HEK293 (cell line): ENCODE measurements around the gene TRPM2.

ENCODE experiments used
- CTCF ChIA-PET: fragments of 350-600 bp; formaldehyde crosslinking; extraction: SDS; loops from one replicate; lab custom pipeline; 2021; ENCODE audit warnings: antibody characterized with exemption; lab: Yijun Ruan, JAX
- POLR2A ChIA-PET: fragments of 300-600 bp; formaldehyde crosslinking; extraction: SDS; loops from one replicate; lab custom pipeline; 2020; ENCODE audit warnings: antibody characterized with exemption, inconsistent platforms; lab: Yijun Ruan, JAX
- H3K27ac ChIP-seq: fragments of 200-500 bp; sonication (Bioruptor generic); 2 replicates; pipeline ENCODE4 v1.5.1; 2014; ENCODE audit warnings: low read depth, low read length, control low read depth, inconsistent platforms; ENCODE audit errors: extremely low read depth
- H3K36me3 ChIP-seq, 2 experiments: fragments of 200-500 bp in 1 of 2; sonication (Bioruptor generic) in 1 of 2; 1 replicate in 1 of 2; 2 replicates in 1 of 2; pipeline ENCODE4 v1.5.1; 2014 to 2017; ENCODE audit warnings: inconsistent platforms in 2 of 2, low read length in 2 of 2; ENCODE audit not compliant: control insufficient read depth in 2 of 2, insufficient read depth in 1 of 2
- H3K4me1 ChIP-seq: fragments of 200-500 bp; sonication (Bioruptor generic); 2 replicates; pipeline ENCODE4 v1.5.1; 2014; ENCODE audit warnings: mild to moderate bottlenecking, low read length, inconsistent platforms; ENCODE audit not compliant: control insufficient read depth, insufficient read depth
- H3K4me3 ChIP-seq: 2 replicates; pipeline ENCODE4 v1.5.1; 2011; ENCODE audit warnings: low read depth, mild to moderate bottlenecking, control low read depth, low read length, moderate library complexity
- H3K9me3 ChIP-seq: fragments of 200-500 bp; sonication (Bioruptor generic); 2 replicates; pipeline ENCODE4 v1.5.1; 2014; ENCODE audit warnings: low read depth, low read length, inconsistent platforms; ENCODE audit not compliant: control insufficient read depth, insufficient read depth
- GLI4 ChIP-seq: fragments of 450-650 bp; formaldehyde crosslinking; IDR thresholded peaks from 2 replicates; pipeline ENCODE4 v1.5.1; 2016; ENCODE audit warnings: missing biosample characterization, missing genetic modification characterization
- GLIS2 ChIP-seq: fragments of 450-650 bp; formaldehyde crosslinking; IDR thresholded peaks from 2 replicates; pipeline ENCODE4 v1.5.1; 2016; ENCODE audit warnings: missing biosample characterization, missing genetic modification characterization
- KLF1 ChIP-seq: fragments of 450-650 bp; formaldehyde crosslinking; IDR thresholded peaks from 2 replicates; pipeline ENCODE4 v1.5.1; 2016; ENCODE audit warnings: missing biosample characterization, missing genetic modification characterization
- SP7 ChIP-seq: fragments of 450-650 bp; formaldehyde crosslinking; IDR thresholded peaks from 2 replicates; pipeline ENCODE4 v1.5.1; 2016; ENCODE audit warnings: missing biosample characterization, missing genetic modification characterization
- YY1 ChIP-seq: fragments of 450-650 bp; formaldehyde crosslinking; IDR thresholded peaks from 2 replicates; pipeline ENCODE4 v1.5.1; 2018; ENCODE audit warnings: missing biosample characterization, missing genetic modification characterization
- ZEB2 ChIP-seq: fragments of 450-650 bp; formaldehyde crosslinking; IDR thresholded peaks from 2 replicates; pipeline ENCODE4 v1.5.1; 2016; ENCODE audit warnings: missing biosample characterization, missing genetic modification characterization
- ZFHX2 ChIP-seq: fragments of 450-650 bp; formaldehyde crosslinking; conservative IDR thresholded peaks from 2 replicates; pipeline ENCODE4 v1.5.1; 2016; ENCODE audit warnings: missing biosample characterization, missing genetic modification characterization
- ZFP37 ChIP-seq: fragments of 450-650 bp; formaldehyde crosslinking; IDR thresholded peaks from 2 replicates; pipeline ENCODE4 v1.5.1; 2016; ENCODE audit warnings: missing biosample characterization, missing genetic modification characterization
- ZFP69B ChIP-seq: fragments of 450-650 bp; formaldehyde crosslinking; IDR thresholded peaks from 2 replicates; pipeline ENCODE4 v1.5.1; 2016; ENCODE audit warnings: missing biosample characterization, missing genetic modification characterization
- ZNF24 ChIP-seq: fragments of 450-650 bp; formaldehyde crosslinking; IDR thresholded peaks from 2 replicates; pipeline ENCODE4 v1.5.1; 2016; ENCODE audit warnings: missing biosample characterization, missing genetic modification characterization
- ZNF37A ChIP-seq: fragments of 450-650 bp; IDR thresholded peaks from 2 replicates; pipeline ENCODE4 v1.5.1; 2018; ENCODE audit warnings: missing biosample characterization, missing genetic modification characterization
- ZNF391 ChIP-seq: fragments of 450-650 bp; formaldehyde crosslinking; IDR thresholded peaks from 2 replicates; pipeline ENCODE4 v1.5.1; 2016; ENCODE audit warnings: low read depth, missing biosample characterization, missing genetic modification characterization, borderline replicate concordance
- ZNF426 ChIP-seq: fragments of 450-650 bp; formaldehyde crosslinking; IDR thresholded peaks from 2 replicates; pipeline ENCODE4 v1.5.1; 2017; ENCODE audit warnings: missing biosample characterization, missing genetic modification characterization, mild to moderate bottlenecking, inconsistent platforms, moderate library complexity
- ZNF433 ChIP-seq: fragments of 450-650 bp; formaldehyde crosslinking; IDR thresholded peaks from 2 replicates; pipeline ENCODE4 v1.5.1; 2016; ENCODE audit warnings: missing biosample characterization, missing genetic modification characterization, low read depth
- ZNF48 ChIP-seq: fragments of 450-650 bp; formaldehyde crosslinking; IDR thresholded peaks from 2 replicates; pipeline ENCODE4 v1.5.1; 2016; ENCODE audit warnings: missing biosample characterization, missing genetic modification characterization
- ZNF529 ChIP-seq: fragments of 450-650 bp; formaldehyde crosslinking; IDR thresholded peaks from 2 replicates; pipeline ENCODE4 v1.5.1; 2017; ENCODE audit warnings: missing genetic modification characterization, missing biosample characterization; ENCODE audit not compliant: insufficient replicate concordance
- ZNF530 ChIP-seq: fragments of 450-650 bp; formaldehyde crosslinking; IDR thresholded peaks from 2 replicates; pipeline ENCODE4 v1.5.1; 2016; ENCODE audit warnings: low read depth, missing biosample characterization, missing genetic modification characterization
- ZNF544 ChIP-seq: fragments of 450-650 bp; formaldehyde crosslinking; IDR thresholded peaks from 2 replicates; pipeline ENCODE4 v1.5.0; 2017; ENCODE audit warnings: missing biosample characterization, missing genetic modification characterization
- ZNF561 ChIP-seq: fragments of 450-650 bp; IDR thresholded peaks from 2 replicates; pipeline ENCODE4 v1.5.1; 2018; ENCODE audit warnings: missing biosample characterization, missing genetic modification characterization, borderline replicate concordance
- ZNF76 ChIP-seq: fragments of 450-650 bp; formaldehyde crosslinking; IDR thresholded peaks from 2 replicates; pipeline ENCODE4; 2016; ENCODE audit warnings: low read depth, missing biosample characterization, missing genetic modification characterization, borderline replicate concordance
- TF ChIP-seq, protein P1 (sequence below): fragments of 450-650 bp; formaldehyde crosslinking; IDR thresholded peaks from 2 replicates; pipeline ENCODE4 v1.5.1; 2016; ENCODE audit warnings: missing biosample characterization, missing genetic modification characterization
- TF ChIP-seq, protein P2 (sequence below): fragments of 450-650 bp; formaldehyde crosslinking; IDR thresholded peaks from 2 replicates; pipeline ENCODE4 v1.5.1; 2016; ENCODE audit warnings: missing biosample characterization, missing genetic modification characterization
- TF ChIP-seq, protein P3 (sequence below): sonication (generic); formaldehyde crosslinking; IDR thresholded peaks from 2 replicates; pipeline ENCODE4 v1.8.1; 2022; ENCODE audit warnings: mild to moderate bottlenecking, moderate library complexity, missing genetic modification reagents

Gene TRPM2

DNA sequence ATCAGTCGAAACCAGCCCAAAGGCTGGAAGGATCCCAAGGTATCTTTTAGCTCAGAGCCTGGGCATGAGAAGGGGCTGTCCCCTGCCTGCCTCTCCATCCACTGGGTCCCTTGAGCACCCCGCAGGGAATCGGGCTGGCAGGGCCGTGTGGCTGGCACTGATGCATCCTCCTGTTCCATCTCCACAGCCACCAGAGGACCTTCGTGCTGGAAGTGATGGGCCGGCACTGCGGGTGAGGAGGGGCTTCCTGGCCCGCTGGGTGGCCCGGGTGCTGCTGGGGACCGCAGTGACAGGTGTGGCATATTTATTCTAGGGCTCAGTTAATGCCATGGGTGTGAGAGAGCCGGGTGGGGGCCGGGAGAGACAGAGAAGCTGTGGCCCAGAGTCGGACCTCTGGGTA is 40.0 kb upstream of the TRPM2 start:
- POLR2A ChIA-PET = no interaction called here
- no peak overlapping the region for H3K27ac ChIP-seq
- no peak overlapping the region for H3K4me3 ChIP-seq
- TF ChIP-seq ZFHX2 (no peak), GLI4 (tag by site-specific recombination) (no peak), ZFP37 (tag by site-specific recombination) (no peak), ZNF76 (tag by site-specific recombination) (no peak), ZFP69B (tag by site-specific recombination) (no peak), ZNF426 (tag by site-specific recombination) (no peak), YY1 (tag by site-specific recombination) (no peak), ZNF391 (no peak), ZNF561 (tag by site-specific recombination) (no peak), ZNF24 (no peak), ZNF544 (tag by site-specific recombination) (no peak), ZEB2 (no peak), ZNF529 (no peak), SP7 (tag by site-specific recombination) (no peak), ZNF37A (tag by site-specific recombination) (no peak), ZNF433 (no peak), ZNF48 (tag by site-specific recombination) (no peak)
- TF ChIP-seq, protein P1, sequence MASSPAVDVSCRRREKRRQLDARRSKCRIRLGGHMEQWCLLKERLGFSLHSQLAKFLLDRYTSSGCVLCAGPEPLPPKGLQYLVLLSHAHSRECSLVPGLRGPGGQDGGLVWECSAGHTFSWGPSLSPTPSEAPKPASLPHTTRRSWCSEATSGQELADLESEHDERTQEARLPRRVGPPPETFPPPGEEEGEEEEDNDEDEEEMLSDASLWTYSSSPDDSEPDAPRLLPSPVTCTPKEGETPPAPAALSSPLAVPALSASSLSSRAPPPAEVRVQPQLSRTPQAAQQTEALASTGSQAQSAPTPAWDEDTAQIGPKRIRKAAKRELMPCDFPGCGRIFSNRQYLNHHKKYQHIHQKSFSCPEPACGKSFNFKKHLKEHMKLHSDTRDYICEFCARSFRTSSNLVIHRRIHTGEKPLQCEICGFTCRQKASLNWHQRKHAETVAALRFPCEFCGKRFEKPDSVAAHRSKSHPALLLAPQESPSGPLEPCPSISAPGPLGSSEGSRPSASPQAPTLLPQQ (tag by site-specific recombination) = no peak
- TF ChIP-seq, protein P2, sequence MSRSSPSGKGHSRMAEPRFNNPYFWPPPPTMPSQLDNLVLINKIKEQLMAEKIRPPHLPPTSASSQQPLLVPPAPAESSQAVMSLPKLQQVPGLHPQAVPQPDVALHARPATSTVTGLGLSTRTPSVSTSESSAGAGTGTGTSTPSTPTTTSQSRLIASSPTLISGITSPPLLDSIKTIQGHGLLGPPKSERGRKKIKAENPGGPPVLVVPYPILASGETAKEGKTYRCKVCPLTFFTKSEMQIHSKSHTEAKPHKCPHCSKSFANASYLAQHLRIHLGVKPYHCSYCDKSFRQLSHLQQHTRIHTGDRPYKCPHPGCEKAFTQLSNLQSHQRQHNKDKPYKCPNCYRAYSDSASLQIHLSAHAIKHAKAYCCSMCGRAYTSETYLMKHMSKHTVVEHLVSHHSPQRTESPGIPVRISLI (tag by site-specific recombination) = no peak
- TF ChIP-seq, protein P3, sequence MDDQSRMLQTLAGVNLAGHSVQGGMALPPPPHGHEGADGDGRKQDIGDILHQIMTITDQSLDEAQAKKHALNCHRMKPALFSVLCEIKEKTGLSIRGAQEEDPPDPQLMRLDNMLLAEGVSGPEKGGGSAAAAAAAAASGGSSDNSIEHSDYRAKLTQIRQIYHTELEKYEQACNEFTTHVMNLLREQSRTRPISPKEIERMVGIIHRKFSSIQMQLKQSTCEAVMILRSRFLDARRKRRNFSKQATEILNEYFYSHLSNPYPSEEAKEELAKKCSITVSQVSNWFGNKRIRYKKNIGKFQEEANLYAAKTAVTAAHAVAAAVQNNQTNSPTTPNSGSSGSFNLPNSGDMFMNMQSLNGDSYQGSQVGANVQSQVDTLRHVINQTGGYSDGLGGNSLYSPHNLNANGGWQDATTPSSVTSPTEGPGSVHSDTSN (CRISPR knock-in tag) = no peak
- TF ChIP-seq, all 188 proteins: peak for 0
- Histone ChIP-seq H3K36me3 (peaks cover 8 to 93% of the 10 kb centered on the region in 2 experiments; a peak in 2 of 3 replicates), H3K9me3 (no peaks in the 10 kb centered on the region), H3K4me1 (no peaks in the 10 kb centered on the region)
- CTCF ChIA-PET = interaction anchor here (0.6 kb wide), 1 partner anchor 8 kb away, joined by 3 read pairs; no protein-coding TSS in a partner anchor

DNA sequence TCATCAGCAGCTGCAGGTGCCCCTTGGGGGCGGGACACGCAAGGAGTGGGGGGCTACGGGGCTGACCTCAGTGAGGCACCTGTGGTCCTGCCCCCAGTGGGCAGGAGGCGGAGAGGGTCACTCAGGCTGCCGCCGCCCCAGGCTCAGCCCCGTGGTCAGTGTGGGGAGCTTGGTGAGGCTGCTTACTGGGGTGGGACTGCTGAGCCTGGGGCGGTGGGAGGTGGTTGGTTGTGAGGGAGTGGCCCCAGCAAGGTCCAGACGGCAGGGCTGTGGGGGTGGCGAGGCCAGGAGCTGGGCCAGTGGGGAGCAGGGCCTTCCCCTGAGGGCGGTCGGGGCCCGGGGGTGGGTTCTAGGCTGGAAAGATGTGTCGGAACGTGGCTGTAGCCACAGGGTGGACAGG is 39.3 kb upstream of the TRPM2 start:
- H3K4me3 ChIP-seq = no peak overlapping the region
- no peaks in the 10 kb centered on the region for H3K9me3 ChIP-seq
- ChIA-PET POLR2A (no interaction called here), CTCF (no interaction called here)
- no peak for TF ChIP-seq ZNF530
- TF ChIP-seq KLF1 (tag by site-specific recombination) = peak; percentile 60
- no peak for TF ChIP-seq ZNF561 (tag by site-specific recombination)
- TF ChIP-seq GLIS2 (tag by site-specific recombination) = 0 out of 2 replicates have a peak, but pooled peaks have one; percentile 11
- H3K4me1 ChIP-seq = no peaks in the 10 kb centered on the region
- H3K36me3 ChIP-seq = peaks cover 8 to 94% of the 10 kb centered on the region in 2 experiments; a peak in 2 of 3 replicates
- no peak overlapping the region for H3K27ac ChIP-seq
